ELR (cell line): ENCODE measurements around the gene DAGLB.

Experiments
- DNase-seq: peaks from one replicate; pipeline ENCODE4 v3.0.0-alpha.2; 2015; ENCODE audit warnings: low read depth

Gene DAGLB

GRCh38 chr7:6367701-6368211 lies 80.0 kb downstream of the DAGLB start:
- peak; percentile 50 for DNase-seq

- no peak for DNase-seq
Measured at GRCh38 chr7:6365451-6365850, 82.3 kb downstream of the DAGLB start.

- DNase-seq, result no peak
Measured at GRCh38 chr7:6360841-6361240, 86.9 kb downstream of the DAGLB start.

- no peak for DNase-seq
Measured at GRCh38 chr7:6359734-6360133, 88.0 kb downstream of the DAGLB start.
